ENCODE results near the gene COL9A3.
A peak's percentile ranks its signal among the peaks of the same experiment; 100 is the strongest.

Gene COL9A3

GRCh38 chr20:62887860-62888239, 71.0 kb downstream of the COL9A3 start:
- Histone ChIP-seq H3K4me3 (ENCODE audit: low read length) (no peak overlapping the region), H2AFZ (ENCODE audit: low read length) (no peak overlapping the region), H3K9me2 (replicated peaks; ENCODE audit: insufficient read depth, low read length) (no peaks in the 10 kb centered on the region), H3K4me1 (ENCODE audit: low read length) (peaks cover 18% of the 10 kb centered on the region), H3K79me2 (ENCODE audit: low read length) (no peaks in the 10 kb centered on the region), H3K4me2 (ENCODE audit: low read depth, low read length) (no peak overlapping the region), H3K27ac (ENCODE audit: low read length) (peak overlapping the region; percentile 91; the same call in 1 of the 2 replicates), H3K9ac (ENCODE audit: low read length) (no peak overlapping the region), H3K9me3 (replicated peaks; ENCODE audit: insufficient read depth, low read length) (no peaks in the 10 kb centered on the region), H3K27me3 (replicated peaks; ENCODE audit: insufficient read depth, low read length) (no peaks in the 10 kb centered on the region), H4K20me1 (ENCODE audit: insufficient read depth, low read length) (no peaks in the 10 kb centered on the region; the same call in 1 of the 2 replicates), H3F3A (ENCODE audit: insufficient read depth, low read length) (peaks cover 12% of the 10 kb centered on the region), H3K36me3 (replicated peaks; ENCODE audit: insufficient read depth, low read length) (peaks cover 3% of the 10 kb centered on the region; the same call in 1 of the 2 replicates)
- no peak for DNase-seq
- no peak for TF ChIP-seq EZH2 (optimal IDR thresholded peaks at IDR 0.05; ENCODE audit: low read depth, low read length)
- TF ChIP-seq CTCF (IDR thresholded peaks at IDR 0.05; ENCODE audit: low read length) = no peak

- no peaks in the 10 kb centered on the region for H3K9me3 ChIP-seq (replicated peaks; ENCODE audit: insufficient read depth, low read length)
- no peak overlapping the region; the same call in 1 of the 2 replicates for H3K27ac ChIP-seq (ENCODE audit: low read length)
- H3K4me2 ChIP-seq (ENCODE audit: low read depth, low read length) = no peak overlapping the region
- H3K4me3 ChIP-seq (ENCODE audit: low read length) = no peak overlapping the region
- peaks cover 18% of the 10 kb centered on the region for H3K4me1 ChIP-seq (ENCODE audit: low read length)
- no peak overlapping the region for H3K9ac ChIP-seq (ENCODE audit: low read length)
- H3F3A ChIP-seq (ENCODE audit: insufficient read depth, low read length) = peaks cover 12% of the 10 kb centered on the region
- H3K36me3 ChIP-seq (replicated peaks; ENCODE audit: insufficient read depth, low read length) = peaks cover 4% of the 10 kb centered on the region; the same call in 1 of the 2 replicates
- H3K79me2 ChIP-seq (ENCODE audit: low read length) = no peaks in the 10 kb centered on the region
- H4K20me1 ChIP-seq (ENCODE audit: insufficient read depth, low read length) = no peaks in the 10 kb centered on the region; the same call in 1 of the 2 replicates
- no peaks in the 10 kb centered on the region for H3K27me3 ChIP-seq (replicated peaks; ENCODE audit: insufficient read depth, low read length)
- DNase-seq = no peak
- no peak overlapping the region for H2AFZ ChIP-seq (ENCODE audit: low read length)
- no peaks in the 10 kb centered on the region for H3K9me2 ChIP-seq (replicated peaks; ENCODE audit: insufficient read depth, low read length)
- TF ChIP-seq EZH2phosphoT487 (IDR thresholded peaks at IDR 0.05; ENCODE audit: low read length) (no peak), EZH2 (optimal IDR thresholded peaks at IDR 0.05; ENCODE audit: low read depth, low read length) (no peak), CTCF (IDR thresholded peaks at IDR 0.05; ENCODE audit: low read length) (no peak)
These were observed 71.6 kb downstream of the COL9A3 start for GRCh38 chr20:62888406-62888805.

GRCh38 chr20:62888910-62889309, 72.1 kb downstream of the COL9A3 start:
- Histone ChIP-seq H3K9ac (ENCODE audit: low read length) (no peak overlapping the region), H3K36me3 (replicated peaks; ENCODE audit: insufficient read depth, low read length) (peaks cover 4% of the 10 kb centered on the region; the same call in 1 of the 2 replicates), H3K4me1 (ENCODE audit: low read length) (peaks cover 18% of the 10 kb centered on the region), H3K4me2 (ENCODE audit: low read depth, low read length) (no peak overlapping the region), H3K9me2 (replicated peaks; ENCODE audit: insufficient read depth, low read length) (no peaks in the 10 kb centered on the region), H3K4me3 (ENCODE audit: low read length) (no peak overlapping the region), H3K79me2 (ENCODE audit: low read length) (no peaks in the 10 kb centered on the region), H2AFZ (ENCODE audit: low read length) (no peak overlapping the region), H3K27ac (ENCODE audit: low read length) (no peak overlapping the region), H3K27me3 (replicated peaks; ENCODE audit: insufficient read depth, low read length) (no peaks in the 10 kb centered on the region), H3K9me3 (replicated peaks; ENCODE audit: insufficient read depth, low read length) (no peaks in the 10 kb centered on the region), H3F3A (ENCODE audit: insufficient read depth, low read length) (peaks cover 12% of the 10 kb centered on the region), H4K20me1 (ENCODE audit: insufficient read depth, low read length) (no peaks in the 10 kb centered on the region; the same call in 1 of the 2 replicates)
- no peak for TF ChIP-seq CTCF (IDR thresholded peaks at IDR 0.05; ENCODE audit: low read length)
- no peak for DNase-seq

Data from MM.1S (cell line).